ENCODE measurements around the gene KLHDC4. TPM values are rescaled to one million over a fixed set of nuclear protein-coding genes. Genes with fewer than 3 reads are reported as not detected.
"Not testable (repeated sequence)": the region's sequence is repeated elsewhere in the genome, so short reads cannot be mapped to it uniquely, and the experiment has no call there.

KLHDC4 gene
- polyA plus RNA-seq, 2 donors: 20.0 to 32.4 TPM

GRCh38 chr16:87789437-87790291 is 23.9 kb upstream of the KLHDC4 start:
- Histone ChIP-seq H3K4me3 (ENCODE audit: low read depth in 1 of 2, low read length in 2 of 2) (no peak overlapping the region), H3K9me3 (ENCODE audit: control insufficient read depth in 2 of 2, insufficient read depth in 1 of 2, low read depth in 1 of 2, low read length in 1 of 2) (no peaks in the 10 kb centered on the region), H3K27me3 (ENCODE audit: control insufficient read depth in 1 of 2, insufficient read depth in 2 of 2, low read length in 2 of 2) (no peaks in the 10 kb centered on the region), H3K36me3 (ENCODE audit: control insufficient read depth in 2 of 2, insufficient read depth in 2 of 2, low read length in 1 of 2) (no peaks in the 10 kb centered on the region), H3K27ac (ENCODE audit: low read depth in 2 of 2, low read length in 1 of 2) (peak overlapping the region; percentile 78 to 92), H3K4me1 (ENCODE audit: control insufficient read depth in 2 of 2, insufficient read depth in 2 of 2, low read length in 1 of 2) (peaks cover 4% of the 10 kb centered on the region in 2 donors)
- WGBS, 2 donors: 40 to 57% methylated on average over 20 of the region's 20 CpGs

DNA sequence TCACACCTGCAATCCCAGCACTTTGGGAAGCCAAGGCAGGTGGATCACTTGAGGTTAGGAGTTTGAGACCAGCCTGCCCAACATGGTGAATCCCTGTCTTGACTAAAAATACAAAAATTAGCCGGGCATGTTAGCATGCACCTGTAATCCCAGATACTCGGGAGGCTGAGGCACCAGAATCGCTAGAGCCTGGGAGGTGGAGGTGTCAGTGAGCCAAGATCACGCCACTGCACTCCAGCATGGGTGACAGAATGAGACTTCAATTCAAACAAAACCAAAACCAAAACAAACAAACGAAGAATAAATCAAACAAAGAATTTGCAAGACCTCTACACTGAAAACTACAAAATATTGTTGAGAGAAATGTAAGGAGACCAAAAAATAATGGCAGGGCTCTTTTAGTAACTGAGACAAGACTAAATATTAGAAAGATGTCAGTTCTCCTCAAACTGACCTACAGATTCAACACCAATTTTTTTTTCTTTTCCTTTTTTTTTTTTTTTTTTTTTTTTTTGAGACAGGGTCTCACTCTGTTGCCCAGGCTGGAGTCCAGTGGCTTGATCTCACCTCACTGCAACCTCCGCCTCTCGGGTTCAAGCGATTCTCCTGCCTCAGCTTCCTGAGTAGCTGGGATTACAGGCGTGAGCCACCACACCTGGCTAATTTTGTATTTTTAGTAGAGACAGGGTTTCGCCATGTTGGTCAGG is 23.1 kb upstream of the KLHDC4 start:
- H3K4me1 ChIP-seq (ENCODE audit: control insufficient read depth in 2 of 2, insufficient read depth in 2 of 2, low read length in 1 of 2): not testable (repeated sequence)
- peak overlapping the region; percentile 78 to 92 for H3K27ac ChIP-seq (ENCODE audit: low read depth in 2 of 2, low read length in 1 of 2)
- 52 to 71% methylated on average over 10 of the region's 10 CpGs for WGBS, 2 donors

GRCh38 chr16:87787451-87788091 is 21.8 kb upstream of the KLHDC4 start:
- H3K4me3 ChIP-seq (ENCODE audit: low read depth in 1 of 2, low read length in 2 of 2); H3K27me3 ChIP-seq (ENCODE audit: control insufficient read depth in 1 of 2, insufficient read depth in 2 of 2, low read length in 2 of 2); H3K4me1 ChIP-seq (ENCODE audit: control insufficient read depth in 2 of 2, insufficient read depth in 2 of 2, low read length in 1 of 2); H3K9me3 ChIP-seq (ENCODE audit: control insufficient read depth in 2 of 2, insufficient read depth in 1 of 2, low read depth in 1 of 2, low read length in 1 of 2); H3K36me3 ChIP-seq (ENCODE audit: control insufficient read depth in 2 of 2, insufficient read depth in 2 of 2, low read length in 1 of 2): not testable (repeated sequence)
- 83 to 84% methylated on average over 2 of the region's 2 CpGs for WGBS, 2 donors
- H3K27ac ChIP-seq (ENCODE audit: low read depth in 2 of 2, low read length in 1 of 2): peak overlapping the region in 1 of 2 donors; percentile 35

More for the DNA sequence above, 23.1 kb upstream of the KLHDC4 start:
- not testable (repeated sequence) for H3K36me3 ChIP-seq (ENCODE audit: control insufficient read depth in 2 of 2, insufficient read depth in 2 of 2, low read length in 1 of 2); H3K9me3 ChIP-seq (ENCODE audit: control insufficient read depth in 2 of 2, insufficient read depth in 1 of 2, low read depth in 1 of 2, low read length in 1 of 2); H3K27me3 ChIP-seq (ENCODE audit: control insufficient read depth in 1 of 2, insufficient read depth in 2 of 2, low read length in 2 of 2); H3K4me3 ChIP-seq (ENCODE audit: low read depth in 1 of 2, low read length in 2 of 2)

GRCh38 chr16:87784812-87785211 is 19.0 kb upstream of the KLHDC4 start:
- Histone ChIP-seq H3K9me3 (ENCODE audit: control insufficient read depth in 2 of 2, insufficient read depth in 1 of 2, low read depth in 1 of 2, low read length in 1 of 2) (no peaks in the 10 kb centered on the region), H3K27ac (ENCODE audit: low read depth in 2 of 2, low read length in 1 of 2) (no peak overlapping the region)

DNA sequence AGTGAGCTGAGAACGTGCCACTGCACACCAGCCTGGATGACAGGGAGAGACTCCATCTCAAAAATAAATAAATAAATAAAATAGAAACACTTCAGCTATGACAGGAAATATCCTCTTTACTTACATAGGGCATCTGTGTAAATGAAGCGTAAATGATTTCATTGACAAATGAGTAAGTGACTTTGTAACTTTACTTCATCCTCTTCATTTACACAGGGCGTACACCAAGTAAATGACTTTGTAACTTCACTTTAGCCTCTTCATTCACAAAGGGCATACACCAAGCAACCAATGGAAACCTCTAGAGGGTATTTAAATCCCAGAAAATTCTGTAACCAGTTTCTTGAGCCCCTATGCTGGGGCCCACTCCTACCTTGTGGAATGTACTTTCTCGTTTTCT is 16.2 kb upstream of the KLHDC4 start:
- WGBS, 2 donors: 87 to 93% methylated on average over 4 of the region's 4 CpGs
- Histone ChIP-seq H3K27me3 (ENCODE audit: control insufficient read depth in 1 of 2, insufficient read depth in 2 of 2, low read length in 2 of 2) (no peaks in the 10 kb centered on the region), H3K4me3 (ENCODE audit: low read depth in 1 of 2, low read length in 2 of 2) (no peak overlapping the region), H3K4me1 (ENCODE audit: control insufficient read depth in 2 of 2, insufficient read depth in 2 of 2, low read length in 1 of 2) (peaks cover 3 to 6% of the 10 kb centered on the region in 2 donors), H3K36me3 (ENCODE audit: control insufficient read depth in 2 of 2, insufficient read depth in 2 of 2, low read length in 1 of 2) (no peaks in the 10 kb centered on the region), H3K27ac (ENCODE audit: low read depth in 2 of 2, low read length in 1 of 2) (no peak overlapping the region), H3K9me3 (ENCODE audit: control insufficient read depth in 2 of 2, insufficient read depth in 1 of 2, low read depth in 1 of 2, low read length in 1 of 2) (no peaks in the 10 kb centered on the region)

More at GRCh38 chr16:87784812-87785211, 19.0 kb upstream of the KLHDC4 start:
- Histone ChIP-seq H3K27me3 (ENCODE audit: control insufficient read depth in 1 of 2, insufficient read depth in 2 of 2, low read length in 2 of 2) (no peaks in the 10 kb centered on the region), H3K4me3 (ENCODE audit: low read depth in 1 of 2, low read length in 2 of 2) (no peak overlapping the region), H3K36me3 (ENCODE audit: control insufficient read depth in 2 of 2, insufficient read depth in 2 of 2, low read length in 1 of 2) (no peaks in the 10 kb centered on the region), H3K4me1 (ENCODE audit: control insufficient read depth in 2 of 2, insufficient read depth in 2 of 2, low read length in 1 of 2) (peaks cover 0 to 4% of the 10 kb centered on the region in 2 donors)
- WGBS, 2 donors: 57 to 71% methylated on average over 10 of the region's 10 CpGs

DNA sequence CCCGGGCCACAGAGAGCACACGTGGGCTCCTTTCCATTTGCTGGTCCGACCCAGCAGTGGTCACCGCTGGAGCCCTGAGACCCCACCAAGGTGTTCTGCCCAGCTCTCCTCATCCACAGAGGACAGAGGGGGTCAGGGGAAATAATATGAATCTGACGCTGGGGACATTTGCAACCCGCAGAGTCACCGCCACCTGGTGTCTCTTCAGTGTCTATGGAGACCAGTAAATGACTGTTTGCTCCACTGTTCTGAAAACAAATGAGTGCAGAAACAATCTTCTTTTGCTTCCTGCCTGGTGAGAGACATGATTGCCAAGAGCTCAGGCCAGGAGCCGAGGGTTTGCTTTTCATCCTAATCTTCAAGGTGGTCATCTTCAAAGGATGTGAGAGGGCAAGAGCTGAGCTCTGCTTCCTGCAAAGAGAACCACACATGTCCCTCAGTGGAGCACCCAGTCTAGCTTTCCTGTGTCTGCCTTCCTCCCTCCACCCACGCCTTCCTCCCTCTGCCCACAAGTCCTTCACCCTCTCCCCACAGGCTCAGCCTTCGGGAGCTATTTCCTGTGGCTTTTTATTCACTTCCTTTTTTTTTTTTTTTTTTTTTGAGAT is 14.7 kb upstream of the KLHDC4 start:
- Histone ChIP-seq H3K27ac (ENCODE audit: low read depth in 2 of 2, low read length in 1 of 2) (peak overlapping the region in 1 of 2 donors; percentile 42), H3K36me3 (ENCODE audit: control insufficient read depth in 2 of 2, insufficient read depth in 2 of 2, low read length in 1 of 2) (no peaks in the 10 kb centered on the region), H3K4me3 (ENCODE audit: low read depth in 1 of 2, low read length in 2 of 2) (no peak overlapping the region), H3K27me3 (ENCODE audit: control insufficient read depth in 1 of 2, insufficient read depth in 2 of 2, low read length in 2 of 2) (no peaks in the 10 kb centered on the region), H3K4me1 (ENCODE audit: control insufficient read depth in 2 of 2, insufficient read depth in 2 of 2, low read length in 1 of 2) (peaks cover 3 to 7% of the 10 kb centered on the region in 2 donors), H3K9me3 (ENCODE audit: control insufficient read depth in 2 of 2, insufficient read depth in 1 of 2, low read depth in 1 of 2, low read length in 1 of 2) (no peaks in the 10 kb centered on the region)
- whole genome bisulfite sequencing, 2 donors: 68 to 69% methylated on average over 10 of the region's 10 CpGs

GRCh38 chr16:87778830-87779579 is 13.2 kb upstream of the KLHDC4 start:
- Histone ChIP-seq H3K27me3 (ENCODE audit: control insufficient read depth in 1 of 2, insufficient read depth in 2 of 2, low read length in 2 of 2) (no peaks in the 10 kb centered on the region), H3K36me3 (ENCODE audit: control insufficient read depth in 2 of 2, insufficient read depth in 2 of 2, low read length in 1 of 2) (no peaks in the 10 kb centered on the region), H3K4me1 (ENCODE audit: control insufficient read depth in 2 of 2, insufficient read depth in 2 of 2, low read length in 1 of 2) (peaks cover 3 to 7% of the 10 kb centered on the region in 2 donors), H3K27ac (ENCODE audit: low read depth in 2 of 2, low read length in 1 of 2) (peak overlapping the region in 1 of 2 donors; percentile 64), H3K9me3 (ENCODE audit: control insufficient read depth in 2 of 2, insufficient read depth in 1 of 2, low read depth in 1 of 2, low read length in 1 of 2) (no peaks in the 10 kb centered on the region), H3K4me3 (ENCODE audit: low read depth in 1 of 2, low read length in 2 of 2) (no peak overlapping the region)
- WGBS, 2 donors: 21 to 22% methylated on average over 41 of the region's 41 CpGs

DNA sequence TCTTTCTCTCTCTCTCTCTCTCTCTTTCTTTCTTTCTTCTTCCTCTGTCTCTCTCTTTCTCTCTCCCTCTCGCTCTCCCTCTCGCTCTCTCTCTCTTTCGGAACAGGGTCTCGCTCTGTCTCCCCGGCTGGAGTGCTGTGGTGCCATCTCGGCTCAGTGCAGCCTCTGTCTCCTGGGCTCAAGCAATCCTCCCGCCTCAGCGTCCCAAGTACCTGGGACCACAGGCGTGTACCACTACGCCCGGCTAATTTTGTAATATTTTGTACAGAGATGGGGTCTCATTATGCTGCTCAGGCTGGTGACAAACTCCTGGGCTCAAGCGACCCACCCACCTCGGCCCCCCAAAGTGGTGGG is 12.7 kb upstream of the KLHDC4 start:
- Histone ChIP-seq H3K4me3 (ENCODE audit: low read depth in 1 of 2, low read length in 2 of 2) (no peak overlapping the region), H3K27ac (ENCODE audit: low read depth in 2 of 2, low read length in 1 of 2) (peak overlapping the region in 1 of 2 donors; percentile 51), H3K9me3 (ENCODE audit: control insufficient read depth in 2 of 2, insufficient read depth in 1 of 2, low read depth in 1 of 2, low read length in 1 of 2) (no peaks in the 10 kb centered on the region), H3K36me3 (ENCODE audit: control insufficient read depth in 2 of 2, insufficient read depth in 2 of 2, low read length in 1 of 2) (no peaks in the 10 kb centered on the region), H3K4me1 (ENCODE audit: control insufficient read depth in 2 of 2, insufficient read depth in 2 of 2, low read length in 1 of 2) (peaks cover 3 to 7% of the 10 kb centered on the region in 2 donors), H3K27me3 (ENCODE audit: control insufficient read depth in 1 of 2, insufficient read depth in 2 of 2, low read length in 2 of 2) (no peaks in the 10 kb centered on the region)
- WGBS, 2 donors: 76 to 80% methylated on average over 13 of the region's 13 CpGs

- H3K4me1 ChIP-seq (ENCODE audit: control insufficient read depth in 2 of 2, insufficient read depth in 2 of 2, low read length in 1 of 2); H3K4me3 ChIP-seq (ENCODE audit: low read depth in 1 of 2, low read length in 2 of 2); H3K27ac ChIP-seq (ENCODE audit: low read depth in 2 of 2, low read length in 1 of 2); H3K36me3 ChIP-seq (ENCODE audit: control insufficient read depth in 2 of 2, insufficient read depth in 2 of 2, low read length in 1 of 2); H3K27me3 ChIP-seq (ENCODE audit: control insufficient read depth in 1 of 2, insufficient read depth in 2 of 2, low read length in 2 of 2); H3K9me3 ChIP-seq (ENCODE audit: control insufficient read depth in 2 of 2, insufficient read depth in 1 of 2, low read depth in 1 of 2, low read length in 1 of 2): not testable (repeated sequence)
- WGBS, 2 donors: 85 to 89% methylated on average over 16 of the region's 16 CpGs
Measured at GRCh38 chr16:87773836-87774235, 8.1 kb upstream of the KLHDC4 start.

All from esophagus (tissue), 2 donors.